Dermis microvascular lymphatic vessel endothelial cell (primary cell): ENCODE data around the gene ZNF865. TPM values are rescaled to one million over a fixed set of nuclear protein-coding genes. Genes with fewer than 3 reads are reported as not detected.

Experiments
- DNase-seq, 2 donors: peaks; one replicate each; pipeline versions ENCODE4 v3.0.0 to v3.0.0-alpha.2; 2010; ENCODE audit warnings: low read depth in 2 of 2
- total RNA-seq: library from RNA; depleted of rRNA; stranded (reverse); fragments of >200 nt; gene quantifications from 2 replicates; pipeline ENCODE4 v1.2.1, GENCODE V29; 2014

Gene ZNF865
- total RNA-seq, 1 donor from 2014 or later = 0.39 TPM

GRCh38 chr19:55586976-55587668 is 18.3 kb upstream of the ZNF865 start:
- peak; percentile 86 to 93 for DNase-seq

- DNase-seq = no peak
These were observed 16.7 kb upstream of the ZNF865 start for GRCh38 chr19:55588738-55589137.

GRCh38 chr19:55590109-55590508 is 15.3 kb upstream of the ZNF865 start:
- no peak for DNase-seq

GRCh38 chr19:55590617-55591016 is 14.8 kb upstream of the ZNF865 start:
- peak in 1 of 2 donors; percentile 11 for DNase-seq

- DNase-seq = no peak
These were observed 13.9 kb upstream of the ZNF865 start for GRCh38 chr19:55591555-55591954.

GRCh38 chr19:55592391-55593090 is 12.9 kb upstream of the ZNF865 start:
- no peak for DNase-seq

- DNase-seq = no peak
These were observed 12.2 kb upstream of the ZNF865 start for GRCh38 chr19:55593096-55593772.

- DNase-seq = no peak
These were observed 10.4 kb upstream of the ZNF865 start for GRCh38 chr19:55594996-55595545.

GRCh38 chr19:55596304-55596703 is 9.1 kb upstream of the ZNF865 start:
- DNase-seq = no peak

- DNase-seq = no peak
These were observed 7.9 kb upstream of the ZNF865 start for GRCh38 chr19:55597501-55597921.

GRCh38 chr19:55598034-55598433 is 7.4 kb upstream of the ZNF865 start:
- DNase-seq = no peak

- peak; percentile 89 to 96 for DNase-seq
These were observed 6.6 kb upstream of the ZNF865 start for GRCh38 chr19:55598719-55599467.

GRCh38 chr19:55599468-55599841 is 6.0 kb upstream of the ZNF865 start, which contains the start of gene FIZ1:
Gene FIZ1, minus strand, starts transcription at chr19:55599517. Its CDS starts 1,652 bp downstream, at chr19:55597865.
- DNase-seq = peak; percentile 96 to 99

GRCh38 chr19:55599842-55600661 is 5.4 kb upstream of the ZNF865 start, which contains the start of gene ZNF524:
Gene ZNF524, plus strand, starts transcription at chr19:55600288. Its CDS starts 1,825 bp downstream, at chr19:55602113.
- peak; percentile 79 to 89 for DNase-seq

- DNase-seq = no peak
These were observed 4.8 kb upstream of the ZNF865 start for GRCh38 chr19:55600662-55601028.

GRCh38 chr19:55601084-55601483 is 4.4 kb upstream of the ZNF865 start:
- DNase-seq = no peak

GRCh38 chr19:55602104-55603001 is 3.1 kb upstream of the ZNF865 start:
- DNase-seq = no peak

- DNase-seq = no peak
These were observed 2.3 kb upstream of the ZNF865 start for GRCh38 chr19:55603115-55603514.

- no peak for DNase-seq
These were observed 1.7 kb upstream of the ZNF865 start for GRCh38 chr19:55603581-55604292.
